ENCODE measurements around the gene TPD52L1.

- no peak for TF ChIP-seq POLR2A (IDR thresholded peaks at IDR 0.05)
- TF ChIP-seq CTCF (IDR thresholded peaks at IDR 0.05), result no peak
Measured at GRCh38 chr6:125192610-125192930, 39.0 kb downstream of the TPD52L1 start.

Measured in right lobe of liver (tissue), 4 donors.